Measurements from ENCODE around the gene ASGR2.

DNA sequence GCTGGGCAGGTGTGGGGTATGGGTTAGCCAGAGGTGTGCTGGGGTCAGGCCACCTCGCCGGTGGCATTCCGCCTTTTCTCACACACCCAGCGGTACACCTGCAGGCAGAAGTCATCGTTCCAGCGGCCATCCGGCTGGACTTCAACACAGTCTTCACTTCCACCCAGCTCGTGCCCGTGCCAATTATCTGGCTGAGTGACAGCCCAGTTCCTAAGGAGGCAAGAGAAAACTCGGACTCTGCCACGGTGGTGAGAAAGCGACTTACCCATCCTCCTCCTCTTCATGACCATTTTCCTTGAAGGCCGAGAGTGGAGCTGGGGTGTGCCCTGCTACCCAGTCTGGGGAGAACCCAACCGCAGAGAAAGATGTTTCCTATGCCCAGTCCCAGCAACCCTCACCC, 13.1 kb downstream of the ASGR2 start:
- TF ChIP-seq CTCF (IDR thresholded peaks at IDR 0.05) (no peak), EP300 (IDR thresholded peaks at IDR 0.05) (no peak)

Data from stomach (tissue), 4 donors.